ENCODE measurements around the gene MUC3A.
"Not testable (repeated sequence)": the region's sequence is repeated elsewhere in the genome, so short reads cannot be mapped to it uniquely, and the experiment has no call there.

DNA sequence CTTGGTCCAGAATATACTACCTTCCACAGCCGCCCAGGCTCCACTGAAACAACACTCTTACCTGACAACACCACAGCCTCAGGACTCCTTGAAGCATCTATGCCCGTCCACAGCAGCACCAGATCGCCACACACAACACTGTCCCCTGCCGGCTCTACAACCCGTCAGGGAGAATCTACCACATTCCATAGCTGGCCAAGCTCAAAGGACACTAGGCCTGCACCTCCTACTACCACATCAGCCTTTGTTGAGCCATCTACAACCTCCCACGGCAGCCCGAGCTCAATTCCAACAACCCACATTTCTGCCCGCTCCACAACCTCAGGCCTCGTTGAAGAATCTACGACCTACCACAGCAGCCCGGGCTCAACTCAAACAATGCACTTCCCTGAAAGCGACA is 42.9 kb downstream of the MUC3A start:
- TF ChIP-seq, protein P1, sequence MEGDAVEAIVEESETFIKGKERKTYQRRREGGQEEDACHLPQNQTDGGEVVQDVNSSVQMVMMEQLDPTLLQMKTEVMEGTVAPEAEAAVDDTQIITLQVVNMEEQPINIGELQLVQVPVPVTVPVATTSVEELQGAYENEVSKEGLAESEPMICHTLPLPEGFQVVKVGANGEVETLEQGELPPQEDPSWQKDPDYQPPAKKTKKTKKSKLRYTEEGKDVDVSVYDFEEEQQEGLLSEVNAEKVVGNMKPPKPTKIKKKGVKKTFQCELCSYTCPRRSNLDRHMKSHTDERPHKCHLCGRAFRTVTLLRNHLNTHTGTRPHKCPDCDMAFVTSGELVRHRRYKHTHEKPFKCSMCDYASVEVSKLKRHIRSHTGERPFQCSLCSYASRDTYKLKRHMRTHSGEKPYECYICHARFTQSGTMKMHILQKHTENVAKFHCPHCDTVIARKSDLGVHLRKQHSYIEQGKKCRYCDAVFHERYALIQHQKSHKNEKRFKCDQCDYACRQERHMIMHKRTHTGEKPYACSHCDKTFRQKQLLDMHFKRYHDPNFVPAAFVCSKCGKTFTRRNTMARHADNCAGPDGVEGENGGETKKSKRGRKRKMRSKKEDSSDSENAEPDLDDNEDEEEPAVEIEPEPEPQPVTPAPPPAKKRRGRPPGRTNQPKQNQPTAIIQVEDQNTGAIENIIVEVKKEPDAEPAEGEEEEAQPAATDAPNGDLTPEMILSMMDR (IDR thresholded peaks at IDR 0.05) = not testable (repeated sequence)
- TF ChIP-seq POLR2A (IDR thresholded peaks at IDR 0.05) = not testable (repeated sequence)
